Hepatocyte (in vitro differentiated cells): ENCODE results near the gene TGIF1. TPM values are rescaled to one million over a fixed set of nuclear protein-coding genes. Genes with fewer than 3 reads are reported as not detected.

Experiments
- DNase-seq: peaks from one replicate; pipeline ENCODE4 v3.0.0-alpha.2; 2016; ENCODE audit warnings: low spot score
- H2AFZ ChIP-seq: fragments of 200-600 bp; sonication (generic); 2 replicates; pipeline ENCODE4 v1.6.0; 2016; ENCODE audit warnings: antibody characterized with exemption, mild to moderate bottlenecking
- H3K27ac ChIP-seq: fragments of 200-600 bp; sonication (generic); 2 replicates; pipeline ENCODE4 v1.5.1; 2016; ENCODE audit warnings: mild to moderate bottlenecking
- H3K27me3 ChIP-seq: fragments of 200-600 bp; sonication (generic); 2 replicates; pipeline ENCODE4 v1.6.1; 2016
- H3K36me3 ChIP-seq: fragments of 200-600 bp; sonication (generic); replicated peaks from 2 replicates; pipeline ENCODE4 v1.5.1; 2016; ENCODE audit warnings: low read depth; ENCODE audit not compliant: insufficient read depth
- H3K4me1 ChIP-seq: fragments of 200-600 bp; sonication (generic); 2 replicates; pipeline ENCODE4 v1.5.1; 2016; ENCODE audit warnings: mild to moderate bottlenecking, moderate library complexity; ENCODE audit not compliant: insufficient read depth
- H3K4me2 ChIP-seq: fragments of 200-600 bp; sonication (generic); 2 replicates; pipeline ENCODE4 v1.6.0; 2016
- H3K4me3 ChIP-seq: fragments of 200-600 bp; sonication (generic); 2 replicates; pipeline ENCODE4 v1.5.1; 2016; ENCODE audit warnings: mild to moderate bottlenecking
- H3K79me2 ChIP-seq: fragments of 200-600 bp; sonication (generic); 2 replicates; pipeline ENCODE4 v1.6.0; 2017; ENCODE audit warnings: mild to moderate bottlenecking
- H3K9me2 ChIP-seq: fragments of 200-600 bp; sonication (generic); replicated peaks from 2 replicates; pipeline ENCODE4 v1.6.0; 2017; ENCODE audit warnings: mild to moderate bottlenecking; ENCODE audit not compliant: insufficient read depth
- H3K9me3 ChIP-seq: fragments of 200-600 bp; sonication (generic); 2 replicates; pipeline ENCODE4 v1.5.1; 2016; ENCODE audit warnings: low read depth, mild to moderate bottlenecking
- H4K20me1 ChIP-seq: fragments of 200-600 bp; sonication (generic); 2 replicates; pipeline ENCODE4 v1.6.0; 2016; ENCODE audit warnings: mild to moderate bottlenecking; ENCODE audit not compliant: insufficient read depth, poor library complexity, severe bottlenecking
- EZH2 ChIP-seq: fragments of 200-600 bp; sonication (generic); IDR thresholded peaks from 2 replicates; pipeline ENCODE4 v1.6.1; 2016; ENCODE audit warnings: antibody characterized with exemption, mild to moderate bottlenecking, borderline replicate concordance
- EZH2phosphoT487 ChIP-seq: fragments of 200-600 bp; sonication (generic); IDR thresholded peaks from one replicate; pipeline ENCODE4 v1.6.1; 2018; ENCODE audit warnings: antibody characterized with exemption, mild to moderate bottlenecking, low read depth, moderate library complexity; ENCODE audit not compliant: unreplicated experiment, severe bottlenecking
- WGBS: methylation state at CpG from one replicate; pipeline ENCODE4 v1.1.6; 2016; ENCODE audit warnings: low lambda C conversion rate; ENCODE audit errors: missing lambda C conversion rate; 5-methylcytosine and 5-hydroxymethylcytosine counted together
- polyA plus RNA-seq: library from polyadenylated mRNA; unstranded; fragments of >200 nt; fragmentation: Nextera tagmentation; extraction: Ambion mirVana; gene quantifications from 2 replicates; pipeline ENCODE4 v1.2.1, GENCODE V29; 2016
- total RNA-seq: library from RNA; depleted of rRNA; stranded (reverse); fragments of >200 nt; gene quantifications from 2 replicates; pipeline ENCODE4 v1.2.3, GENCODE V29; 2014
- TF ChIP-seq, protein P1 (sequence below): fragments of 200-600 bp; sonication (generic); IDR thresholded peaks from 2 replicates; pipeline ENCODE4 v1.5.1; 2016; ENCODE audit warnings: antibody characterized with exemption, mild to moderate bottlenecking; ENCODE audit not compliant: poor library complexity

TGIF1 gene
- total and polyA plus RNA-seq, 2 experiments from 2014 or later = 129 to 193 TPM

DNA sequence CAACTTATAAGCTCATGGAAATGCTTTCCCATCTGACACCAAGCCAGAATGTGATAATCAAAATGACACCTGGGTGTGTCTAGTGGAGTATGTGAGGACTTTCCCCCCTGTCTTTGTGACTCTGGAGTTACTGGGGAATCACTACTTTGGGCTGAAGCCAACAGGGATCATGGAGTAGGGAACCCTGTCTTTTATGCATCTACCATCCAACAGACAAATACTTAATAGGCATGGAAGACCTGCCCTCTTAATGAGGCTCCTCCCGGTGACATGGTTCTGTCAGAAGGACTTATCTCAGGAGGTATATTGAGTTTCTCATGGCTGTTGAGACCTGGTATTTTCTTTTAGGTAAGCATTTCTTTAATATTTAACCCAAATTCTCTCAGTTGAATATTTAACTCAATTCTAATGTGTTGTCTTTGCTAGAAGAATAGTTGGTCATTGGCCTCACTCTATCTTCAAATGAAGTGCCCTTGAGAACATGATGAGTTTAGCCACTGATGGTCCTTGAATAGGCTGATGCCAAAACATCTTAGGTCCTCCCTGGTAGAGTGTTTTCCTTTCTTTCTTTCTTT, 42.1 kb downstream of the TGIF1 start:
- H3K4me3 ChIP-seq = no peak overlapping the region
- no peak for DNase-seq
- no peaks in the 10 kb centered on the region for H3K27me3 ChIP-seq
- H3K27ac ChIP-seq = no peak overlapping the region
- no peaks in the 10 kb centered on the region for H4K20me1 ChIP-seq
- H3K36me3 ChIP-seq = no peaks in the 10 kb centered on the region
- H3K79me2 ChIP-seq = no peaks in the 10 kb centered on the region
- 15% methylated on average over 1 of the region's 1 CpG for WGBS
- no peak overlapping the region for H3K4me2 ChIP-seq
- no peaks in the 10 kb centered on the region for H3K4me1 ChIP-seq
- no peaks in the 10 kb centered on the region for H3K9me3 ChIP-seq
- no peaks in the 10 kb centered on the region for H3K9me2 ChIP-seq
- no peak overlapping the region for H2AFZ ChIP-seq
- TF ChIP-seq, protein P1, sequence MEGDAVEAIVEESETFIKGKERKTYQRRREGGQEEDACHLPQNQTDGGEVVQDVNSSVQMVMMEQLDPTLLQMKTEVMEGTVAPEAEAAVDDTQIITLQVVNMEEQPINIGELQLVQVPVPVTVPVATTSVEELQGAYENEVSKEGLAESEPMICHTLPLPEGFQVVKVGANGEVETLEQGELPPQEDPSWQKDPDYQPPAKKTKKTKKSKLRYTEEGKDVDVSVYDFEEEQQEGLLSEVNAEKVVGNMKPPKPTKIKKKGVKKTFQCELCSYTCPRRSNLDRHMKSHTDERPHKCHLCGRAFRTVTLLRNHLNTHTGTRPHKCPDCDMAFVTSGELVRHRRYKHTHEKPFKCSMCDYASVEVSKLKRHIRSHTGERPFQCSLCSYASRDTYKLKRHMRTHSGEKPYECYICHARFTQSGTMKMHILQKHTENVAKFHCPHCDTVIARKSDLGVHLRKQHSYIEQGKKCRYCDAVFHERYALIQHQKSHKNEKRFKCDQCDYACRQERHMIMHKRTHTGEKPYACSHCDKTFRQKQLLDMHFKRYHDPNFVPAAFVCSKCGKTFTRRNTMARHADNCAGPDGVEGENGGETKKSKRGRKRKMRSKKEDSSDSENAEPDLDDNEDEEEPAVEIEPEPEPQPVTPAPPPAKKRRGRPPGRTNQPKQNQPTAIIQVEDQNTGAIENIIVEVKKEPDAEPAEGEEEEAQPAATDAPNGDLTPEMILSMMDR = no peak
- TF ChIP-seq EZH2phosphoT487 (no peak), EZH2 (no peak)

GRCh38 chr18:3492721-3493120, 42.7 kb downstream of the TGIF1 start:
- Histone ChIP-seq H3K4me3 (no peak overlapping the region), H3K27me3 (no peaks in the 10 kb centered on the region), H3K9me2 (no peaks in the 10 kb centered on the region), H3K4me2 (no peak overlapping the region), H3K4me1 (no peaks in the 10 kb centered on the region), H4K20me1 (no peaks in the 10 kb centered on the region), H2AFZ (no peak overlapping the region), H3K36me3 (no peaks in the 10 kb centered on the region), H3K79me2 (no peaks in the 10 kb centered on the region), H3K27ac (no peak overlapping the region), H3K9me3 (no peaks in the 10 kb centered on the region)
- WGBS = 90% methylated on average over 2 of the region's 2 CpGs
- TF ChIP-seq, protein P1 = no peak
- no peak for TF ChIP-seq EZH2
- no peak for TF ChIP-seq EZH2phosphoT487
- DNase-seq = no peak

DNA sequence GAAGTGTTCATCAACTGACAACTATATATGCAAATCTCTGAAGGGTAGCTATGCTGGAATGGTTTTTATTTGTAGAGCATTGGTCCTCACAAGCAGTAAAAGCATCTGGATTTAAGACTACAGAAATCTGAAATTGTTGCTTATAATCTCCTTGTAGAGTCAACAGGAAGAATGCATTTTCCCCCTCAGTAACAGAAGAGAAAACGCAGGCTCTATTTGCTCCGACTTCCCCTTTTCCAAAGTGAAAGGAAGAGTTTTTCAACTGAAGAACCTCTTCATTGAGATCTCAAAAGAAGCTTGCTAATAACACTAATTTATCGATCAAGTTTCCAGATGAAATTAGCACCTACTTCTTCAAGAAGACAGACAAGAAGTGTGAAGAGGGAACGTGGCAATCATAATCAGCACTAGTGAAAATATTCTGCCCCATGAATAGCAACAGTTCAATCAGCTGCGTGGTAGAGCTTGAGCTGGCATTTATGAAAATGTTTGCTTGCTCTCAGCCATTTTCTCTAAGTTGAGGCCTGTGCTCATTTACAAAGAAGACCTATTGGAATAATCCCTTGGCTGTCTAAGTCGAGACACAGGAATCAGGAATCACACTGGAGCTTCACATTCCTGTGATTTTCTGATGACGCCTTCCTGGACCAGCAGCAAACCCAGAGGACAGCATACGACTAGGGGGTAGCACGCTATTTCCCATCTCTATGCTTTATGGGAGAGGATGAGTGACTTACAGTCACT, 43.7 kb downstream of the TGIF1 start:
- H3K9me2 ChIP-seq = no peaks in the 10 kb centered on the region
- H3K27me3 ChIP-seq = peaks cover 2% of the 10 kb centered on the region
- no peaks in the 10 kb centered on the region for H4K20me1 ChIP-seq
- H3K9me3 ChIP-seq = no peaks in the 10 kb centered on the region
- H3K79me2 ChIP-seq = no peaks in the 10 kb centered on the region
- no peak overlapping the region for H3K4me3 ChIP-seq
- TF ChIP-seq EZH2phosphoT487 (no peak), EZH2 (no peak)
- TF ChIP-seq, protein P1 = no peak
- no peaks in the 10 kb centered on the region for H3K36me3 ChIP-seq
- H3K27ac ChIP-seq = no peak overlapping the region
- WGBS = 79% methylated on average over 9 of the region's 9 CpGs
- no peak overlapping the region for H3K4me2 ChIP-seq
- DNase-seq = no peak
- H3K4me1 ChIP-seq = no peaks in the 10 kb centered on the region
- H2AFZ ChIP-seq = no peak overlapping the region
